Mesothelial cell of epicardium (in vitro differentiated cells): ENCODE results near the gene JMJD7. TPM values are rescaled to one million over a fixed set of nuclear protein-coding genes. Genes with fewer than 3 reads are reported as not detected.

Experiments
- DNase-seq, 2 experiments: peaks; one replicate each; pipeline ENCODE4 v3.0.0; 2021; ENCODE audit warnings: low spot score in 2 of 2; ENCODE audit not compliant: unreplicated experiment in 2 of 2
- H3K27ac Mint-ChIP-seq: 2 replicates; pipeline ENCODE4 v1.8.0; 2021; ENCODE audit warnings: mixed read lengths
- H3K27me3 Mint-ChIP-seq: 2 replicates; pipeline ENCODE4 v1.8.0; 2021; ENCODE audit warnings: low read depth, mixed read lengths
- H3K36me3 Mint-ChIP-seq: 2 replicates; pipeline ENCODE4 v1.8.0; 2021; ENCODE audit warnings: mixed read lengths
- H3K4me1 Mint-ChIP-seq: 2 replicates; pipeline ENCODE4 v1.8.0; 2021; ENCODE audit warnings: mixed read lengths
- H3K4me3 Mint-ChIP-seq: 2 replicates; pipeline ENCODE4 v1.8.0; 2021; ENCODE audit warnings: mild to moderate bottlenecking, moderate library complexity, mixed read lengths
- H3K9me3 Mint-ChIP-seq: 2 replicates; pipeline ENCODE4 v1.8.0; 2021; ENCODE audit warnings: mixed read lengths
- total RNA-seq: library from RNA; stranded (reverse); gene quantifications from 3 replicates; pipeline ENCODE4 v1.2.1, GENCODE V29; 2021
- TF ChIP-seq, protein P1 (sequence below): fragments of 200-600 bp; sonication (generic); IDR thresholded peaks from one replicate; pipeline ENCODE4 v1.5.0; 2021; ENCODE audit warnings: antibody characterized with exemption; ENCODE audit not compliant: unreplicated experiment

Gene JMJD7
- total RNA-seq, 1 donor from 2014 or later, result 27.6 TPM

DNA sequence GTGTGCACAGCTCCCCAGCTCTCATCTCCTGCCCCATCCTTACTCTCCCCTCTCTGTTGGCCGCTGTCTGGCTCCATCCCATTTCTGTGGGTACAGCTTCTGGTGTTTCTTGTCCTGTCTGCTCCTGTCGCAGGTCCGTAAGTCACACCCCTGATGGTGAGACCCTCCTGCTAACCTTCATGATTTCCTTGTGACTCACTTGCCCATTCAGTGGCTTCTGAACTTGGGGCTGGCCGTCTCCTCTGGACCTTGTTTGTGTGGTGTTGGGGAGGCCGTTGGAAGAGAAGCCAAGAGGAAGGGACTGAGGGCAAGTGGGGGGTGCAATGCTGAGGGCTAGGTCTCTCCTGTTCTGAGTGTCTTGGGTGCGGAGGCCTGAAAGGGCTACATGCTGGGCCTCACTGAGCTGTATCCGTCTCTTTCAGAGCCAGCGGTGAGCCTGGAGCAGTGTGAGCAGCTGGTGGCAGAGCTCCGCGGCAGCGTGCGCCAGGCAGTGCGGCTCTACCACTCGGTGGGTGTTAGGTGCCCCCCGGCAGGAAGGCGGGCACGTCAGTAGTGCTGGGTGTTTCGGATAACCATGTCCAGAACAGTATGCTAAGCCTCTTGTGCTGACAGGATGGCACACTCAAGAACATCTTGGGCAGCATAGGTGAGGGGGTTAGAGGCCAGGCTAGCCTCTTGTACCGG, 3.7 kb upstream of the JMJD7 start:
- no peak for DNase-seq
- H3K4me3 Mint-ChIP-seq, result no peak overlapping the region
- TF ChIP-seq, protein P1, sequence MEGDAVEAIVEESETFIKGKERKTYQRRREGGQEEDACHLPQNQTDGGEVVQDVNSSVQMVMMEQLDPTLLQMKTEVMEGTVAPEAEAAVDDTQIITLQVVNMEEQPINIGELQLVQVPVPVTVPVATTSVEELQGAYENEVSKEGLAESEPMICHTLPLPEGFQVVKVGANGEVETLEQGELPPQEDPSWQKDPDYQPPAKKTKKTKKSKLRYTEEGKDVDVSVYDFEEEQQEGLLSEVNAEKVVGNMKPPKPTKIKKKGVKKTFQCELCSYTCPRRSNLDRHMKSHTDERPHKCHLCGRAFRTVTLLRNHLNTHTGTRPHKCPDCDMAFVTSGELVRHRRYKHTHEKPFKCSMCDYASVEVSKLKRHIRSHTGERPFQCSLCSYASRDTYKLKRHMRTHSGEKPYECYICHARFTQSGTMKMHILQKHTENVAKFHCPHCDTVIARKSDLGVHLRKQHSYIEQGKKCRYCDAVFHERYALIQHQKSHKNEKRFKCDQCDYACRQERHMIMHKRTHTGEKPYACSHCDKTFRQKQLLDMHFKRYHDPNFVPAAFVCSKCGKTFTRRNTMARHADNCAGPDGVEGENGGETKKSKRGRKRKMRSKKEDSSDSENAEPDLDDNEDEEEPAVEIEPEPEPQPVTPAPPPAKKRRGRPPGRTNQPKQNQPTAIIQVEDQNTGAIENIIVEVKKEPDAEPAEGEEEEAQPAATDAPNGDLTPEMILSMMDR, result no peak
- peaks cover 16% of the 10 kb centered on the region for H3K36me3 Mint-ChIP-seq
- H3K4me1 Mint-ChIP-seq, result peaks cover 10% of the 10 kb centered on the region
- no peak overlapping the region for H3K27ac Mint-ChIP-seq
- H3K9me3 Mint-ChIP-seq, result no peaks in the 10 kb centered on the region
- H3K27me3 Mint-ChIP-seq, result no peaks in the 10 kb centered on the region

DNA sequence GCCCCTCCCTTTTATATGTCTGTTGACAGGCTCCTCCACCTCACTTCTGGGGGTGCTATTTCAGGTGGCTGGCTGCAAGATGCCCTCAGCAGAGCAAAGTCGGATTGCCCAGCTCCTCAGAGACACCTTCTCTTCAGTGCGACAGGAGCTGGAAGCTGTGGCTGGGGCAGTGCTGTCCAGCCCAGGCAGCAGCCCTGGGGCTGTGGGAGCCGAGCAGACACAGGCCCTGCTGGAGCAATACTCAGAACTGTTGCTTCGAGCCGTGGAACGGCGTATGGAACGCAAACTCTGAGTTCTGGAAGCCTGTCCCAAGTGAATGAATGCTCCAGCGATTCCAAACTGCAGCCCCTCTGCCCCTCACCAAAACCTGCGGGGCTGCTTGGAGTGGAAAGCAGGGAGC, 2.7 kb upstream of the JMJD7 start:
- TF ChIP-seq, protein P1, result no peak
- Mint-ChIP-seq H3K27ac (no peak overlapping the region), H3K4me1 (peaks cover 10% of the 10 kb centered on the region), H3K36me3 (peaks cover 15% of the 10 kb centered on the region), H3K4me3 (no peak overlapping the region), H3K9me3 (no peaks in the 10 kb centered on the region), H3K27me3 (no peaks in the 10 kb centered on the region)
- DNase-seq, result no peak

DNA sequence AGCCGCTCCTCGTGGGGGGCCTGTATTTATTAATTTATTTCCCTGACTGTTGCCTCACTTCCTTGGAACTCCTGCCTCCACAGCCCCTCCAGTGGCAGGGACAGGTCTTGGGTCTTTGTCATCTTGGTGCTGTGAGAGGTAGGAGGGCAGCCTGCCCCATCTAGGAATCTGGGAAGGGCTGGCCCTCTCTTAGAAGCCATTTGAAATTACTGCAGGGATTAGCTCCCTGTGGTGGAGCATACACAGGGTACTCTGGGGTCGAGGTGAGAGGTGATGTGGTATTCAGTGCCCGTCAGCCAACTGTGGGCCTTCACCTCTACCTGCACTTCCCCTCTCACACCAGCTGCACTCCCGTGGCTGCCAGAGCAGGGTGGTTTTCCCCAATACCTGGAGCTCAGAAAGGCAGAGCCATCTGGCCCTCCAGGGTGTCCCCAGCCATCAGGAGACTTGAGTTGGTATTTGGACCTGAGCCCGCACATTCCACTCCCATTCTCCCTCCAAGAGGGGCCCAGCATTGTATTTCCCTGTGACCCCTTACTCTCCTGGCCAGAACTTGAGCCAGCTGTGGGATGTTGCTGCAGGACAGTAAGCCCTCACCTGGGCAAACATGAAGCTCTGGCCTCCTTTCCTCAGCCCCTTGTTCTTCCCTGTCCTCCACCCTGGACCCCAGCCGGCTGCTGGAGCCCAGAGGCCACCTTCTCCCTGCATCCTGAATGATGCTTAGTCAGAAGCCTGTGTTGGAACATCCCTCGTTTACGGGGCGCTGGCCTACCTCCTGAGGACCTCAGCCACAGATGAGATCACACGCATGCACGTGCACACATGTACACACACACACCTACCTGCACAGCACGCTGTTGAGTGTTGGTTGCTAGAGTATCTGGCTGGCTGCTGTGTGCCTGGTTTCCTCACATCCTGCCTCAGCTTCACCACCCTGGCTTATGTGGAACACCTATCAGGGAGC, 2.0 kb upstream of the JMJD7 start:
- TF ChIP-seq, protein P1, result no peak
- Mint-ChIP-seq H3K4me1 (peaks cover 10% of the 10 kb centered on the region), H3K27ac (no peak overlapping the region), H3K27me3 (no peaks in the 10 kb centered on the region), H3K9me3 (no peaks in the 10 kb centered on the region), H3K36me3 (peaks cover 12% of the 10 kb centered on the region), H3K4me3 (peak overlapping the region; percentile 58)
- DNase-seq, result no peak

DNA sequence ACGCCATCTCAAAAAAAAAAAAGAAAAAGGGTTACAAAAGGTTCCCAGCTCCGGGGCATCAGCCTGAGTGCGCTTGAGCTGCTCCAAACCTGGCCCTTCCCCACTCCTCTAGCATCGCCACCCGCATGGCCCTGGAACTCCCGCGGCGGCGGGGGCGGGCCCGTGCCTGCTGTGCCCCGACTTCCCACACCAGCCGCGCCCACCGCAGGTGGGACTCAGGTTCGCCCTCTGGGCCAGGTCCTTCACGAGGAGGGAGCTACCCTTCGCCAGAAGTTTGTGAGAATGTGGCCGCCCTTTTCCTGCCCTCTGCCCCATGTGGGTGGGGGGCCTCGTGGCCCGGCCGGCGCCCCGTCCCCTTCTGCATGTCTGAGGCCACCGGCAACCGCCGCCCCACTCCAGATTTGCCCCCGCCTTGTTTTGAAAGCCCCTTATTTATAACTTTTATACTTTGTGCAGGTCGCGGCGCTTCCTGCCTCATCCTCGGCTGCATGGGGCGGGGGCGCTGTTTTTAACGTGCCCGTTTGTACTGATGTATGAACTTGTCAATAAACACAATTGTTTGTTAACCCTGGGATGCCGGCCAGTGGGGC, 507 bp upstream of the JMJD7 start:
- Mint-ChIP-seq H3K27me3 (no peaks in the 10 kb centered on the region), H3K27ac (peak overlapping the region; percentile 76), H3K9me3 (no peaks in the 10 kb centered on the region), H3K36me3 (peaks cover 8% of the 10 kb centered on the region), H3K4me3 (peak overlapping the region; percentile 81), H3K4me1 (peaks cover 10% of the 10 kb centered on the region)
- no peak for DNase-seq
- TF ChIP-seq, protein P1, result no peak

DNA sequence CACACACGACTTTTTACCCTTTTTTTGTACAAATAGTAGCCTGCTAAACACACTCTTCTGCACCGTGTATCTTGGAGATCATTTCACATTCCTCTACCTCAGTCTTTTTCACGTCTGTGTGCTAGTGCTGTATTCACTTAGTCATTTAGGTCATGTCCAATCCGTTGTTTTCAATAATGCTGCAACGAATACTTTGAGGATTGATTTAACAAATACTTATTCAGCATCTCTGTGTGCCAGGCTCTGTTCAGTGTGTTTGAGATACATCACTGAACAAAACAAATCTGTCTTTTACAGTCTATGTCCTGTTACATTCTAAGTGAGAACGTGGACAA, 882 bp downstream of the JMJD7 start:
- peak overlapping the region; percentile 80 for H3K27ac Mint-ChIP-seq
- no peak for DNase-seq
- TF ChIP-seq, protein P1, result no peak
- peaks cover 8% of the 10 kb centered on the region for H3K36me3 Mint-ChIP-seq
- no peaks in the 10 kb centered on the region for H3K27me3 Mint-ChIP-seq
- peak overlapping the region; percentile 81 for H3K4me3 Mint-ChIP-seq
- H3K9me3 Mint-ChIP-seq, result no peaks in the 10 kb centered on the region
- H3K4me1 Mint-ChIP-seq, result peaks cover 19% of the 10 kb centered on the region
